ACC112 (cell line): ENCODE results near the gene CHMP1A.
"Not testable (repeated sequence)": the region's sequence is repeated elsewhere in the genome, so short reads cannot be mapped to it uniquely, and the experiment has no call there.

Experiments
- H2AFZ ChIP-seq: fragments of 200-600 bp; sonication (generic); one replicate; pipeline ENCODE4 v1.6.0; 2017; ENCODE audit warnings: antibody characterized with exemption, low read length; ENCODE audit not compliant: unreplicated experiment
- H3K27ac ChIP-seq: fragments of 200-600 bp; sonication (generic); 2 replicates; pipeline ENCODE4 v1.5.1; 2014; ENCODE audit warnings: low read depth, mild to moderate bottlenecking, antibody characterized with exemption, low read length, moderate library complexity
- H3K27me3 ChIP-seq: fragments of 200-600 bp; sonication (generic); 2 replicates; pipeline ENCODE4 v1.6.1; 2014; ENCODE audit warnings: mild to moderate bottlenecking, antibody characterized with exemption, low read length, moderate library complexity, mixed read lengths; ENCODE audit not compliant: insufficient read depth
- H3K36me3 ChIP-seq: fragments of 200-600 bp; sonication (generic); 2 replicates; pipeline ENCODE4 v1.6.1; 2016; ENCODE audit warnings: mild to moderate bottlenecking, antibody characterized with exemption, low read length, moderate library complexity, mixed read lengths; ENCODE audit not compliant: insufficient read depth
- H3K4me1 ChIP-seq: fragments of 200-600 bp; sonication (generic); one replicate; pipeline ENCODE4 v1.6.1; 2016; ENCODE audit warnings: low read length, mixed read lengths; ENCODE audit not compliant: insufficient read depth, unreplicated experiment, control insufficient read depth
- H3K4me3 ChIP-seq: fragments of 200-600 bp; sonication (generic); 2 replicates; pipeline ENCODE4 v1.5.1; 2014; ENCODE audit warnings: mild to moderate bottlenecking, low read depth, low read length
- H3K79me2 ChIP-seq: fragments of 200-600 bp; sonication (generic); one replicate; pipeline ENCODE4 v1.6.0; 2016; ENCODE audit warnings: low read length; ENCODE audit not compliant: control insufficient read depth, unreplicated experiment, insufficient read depth

CHMP1A gene

DNA sequence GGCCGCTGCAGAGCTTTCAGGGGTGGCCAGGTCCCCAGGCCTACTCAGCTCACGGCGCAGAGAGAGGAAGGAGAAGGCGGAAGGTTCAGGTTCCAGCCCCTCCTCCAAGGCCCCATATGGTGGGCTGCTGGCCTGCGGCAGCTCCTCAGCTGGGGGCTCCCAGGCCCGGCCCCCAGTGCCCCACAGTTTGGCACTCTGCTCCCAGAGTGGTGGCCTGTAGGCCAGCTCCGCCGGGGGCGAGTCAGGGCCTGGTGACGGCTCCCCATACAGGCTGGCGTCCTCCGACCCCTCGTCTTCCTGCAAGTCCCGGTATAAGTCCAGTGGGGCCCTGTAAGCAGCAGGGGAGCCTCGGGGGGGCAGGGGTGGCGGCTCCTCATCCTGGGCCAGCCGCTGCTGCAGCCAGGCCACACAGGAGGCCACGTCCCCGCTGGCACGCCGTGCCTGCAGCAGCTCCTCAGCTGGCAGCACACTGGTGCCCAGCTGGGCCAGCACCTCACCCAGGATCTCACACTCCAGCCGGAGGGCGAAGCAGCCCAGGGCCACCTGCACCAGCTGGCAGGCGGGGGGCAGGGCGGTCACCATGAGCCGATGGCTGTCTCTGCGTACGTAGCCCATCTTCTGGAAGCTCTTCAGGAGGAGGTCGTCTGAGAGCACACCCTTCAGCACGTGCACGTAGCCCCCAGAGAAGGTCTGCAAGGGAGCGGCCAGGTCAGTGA, 40.3 kb upstream of the CHMP1A start:
- Histone ChIP-seq H3K4me3 (no peak overlapping the region), H3K36me3 (0 out of 2 replicates have a peak, but pooled peaks cover 2% of the 10 kb centered on the region), H2AFZ (no peak overlapping the region), H3K79me2 (no peaks in the 10 kb centered on the region), H3K27me3 (no peaks in the 10 kb centered on the region), H3K4me1 (peaks cover 12% of the 10 kb centered on the region), H3K27ac (no peak overlapping the region)

GRCh38 chr16:89697161-89697615, 39.7 kb upstream of the CHMP1A start:
- Histone ChIP-seq H3K36me3 (0 out of 2 replicates have a peak, but pooled peaks cover 2% of the 10 kb centered on the region), H3K4me3 (no peak overlapping the region), H3K4me1 (peaks cover 12% of the 10 kb centered on the region), H3K79me2 (no peaks in the 10 kb centered on the region), H2AFZ (no peak overlapping the region), H3K27me3 (no peaks in the 10 kb centered on the region), H3K27ac (no peak overlapping the region)

DNA sequence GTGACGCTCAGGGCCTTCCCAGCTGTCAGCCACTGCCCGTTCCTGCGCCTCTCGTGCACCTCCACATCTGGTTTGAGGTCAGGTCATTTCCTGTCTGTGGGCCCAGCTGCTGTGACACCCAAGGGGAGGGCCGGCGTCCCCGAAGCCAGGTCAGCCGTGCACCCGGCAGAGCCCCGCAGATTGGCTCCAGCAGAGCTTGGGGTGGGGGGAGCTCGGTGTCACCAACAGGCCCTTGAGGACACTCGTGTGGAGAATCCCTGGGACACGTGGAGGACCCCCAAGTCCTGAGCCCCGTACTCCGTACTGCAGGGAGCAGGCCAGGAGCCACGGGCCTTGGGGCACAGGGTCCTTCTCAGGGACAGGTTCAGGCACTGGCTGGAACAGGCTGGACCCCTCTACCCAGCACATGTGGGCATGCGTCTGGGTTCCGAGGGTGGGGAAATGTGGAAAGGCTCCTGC, 39.2 kb upstream of the CHMP1A start:
- no peaks in the 10 kb centered on the region for H3K79me2 ChIP-seq
- peaks cover 12% of the 10 kb centered on the region for H3K4me1 ChIP-seq
- no peak overlapping the region for H3K27ac ChIP-seq
- H2AFZ ChIP-seq: no peak overlapping the region
- H3K36me3 ChIP-seq: 0 out of 2 replicates have a peak, but pooled peaks cover 2% of the 10 kb centered on the region
- no peaks in the 10 kb centered on the region for H3K27me3 ChIP-seq
- H3K4me3 ChIP-seq: no peak overlapping the region

GRCh38 chr16:89695875-89696669, 38.6 kb upstream of the CHMP1A start:
- Histone ChIP-seq H3K4me3 (no peak overlapping the region), H3K36me3 (peaks cover 6% of the 10 kb centered on the region; the same call in 1 of the 2 replicates), H3K27me3 (no peaks in the 10 kb centered on the region), H3K27ac (no peak overlapping the region), H2AFZ (no peak overlapping the region), H3K4me1 (peaks cover 12% of the 10 kb centered on the region), H3K79me2 (no peaks in the 10 kb centered on the region)

- Histone ChIP-seq H2AFZ (no peak overlapping the region), H3K36me3 (peaks cover 6% of the 10 kb centered on the region; the same call in 1 of the 2 replicates), H3K4me1 (peaks cover 6% of the 10 kb centered on the region), H3K27ac (no peak overlapping the region), H3K27me3 (no peaks in the 10 kb centered on the region), H3K79me2 (no peaks in the 10 kb centered on the region), H3K4me3 (no peak overlapping the region)
These were observed 37.8 kb upstream of the CHMP1A start for GRCh38 chr16:89695086-89695874.

GRCh38 chr16:89694784-89695085, 37.2 kb upstream of the CHMP1A start:
- not testable (repeated sequence) for H2AFZ ChIP-seq, H3K79me2 ChIP-seq, H3K27ac ChIP-seq, H3K36me3 ChIP-seq, H3K27me3 ChIP-seq, H3K4me1 ChIP-seq, H3K4me3 ChIP-seq

- Histone ChIP-seq H3K79me2 (peaks cover 3% of the 10 kb centered on the region), H3K36me3 (peaks cover 10% of the 10 kb centered on the region; the same call in 1 of the 2 replicates), H3K4me1 (no peaks in the 10 kb centered on the region)
These were observed 36.6 kb upstream of the CHMP1A start for GRCh38 chr16:89693931-89694783.

DNA sequence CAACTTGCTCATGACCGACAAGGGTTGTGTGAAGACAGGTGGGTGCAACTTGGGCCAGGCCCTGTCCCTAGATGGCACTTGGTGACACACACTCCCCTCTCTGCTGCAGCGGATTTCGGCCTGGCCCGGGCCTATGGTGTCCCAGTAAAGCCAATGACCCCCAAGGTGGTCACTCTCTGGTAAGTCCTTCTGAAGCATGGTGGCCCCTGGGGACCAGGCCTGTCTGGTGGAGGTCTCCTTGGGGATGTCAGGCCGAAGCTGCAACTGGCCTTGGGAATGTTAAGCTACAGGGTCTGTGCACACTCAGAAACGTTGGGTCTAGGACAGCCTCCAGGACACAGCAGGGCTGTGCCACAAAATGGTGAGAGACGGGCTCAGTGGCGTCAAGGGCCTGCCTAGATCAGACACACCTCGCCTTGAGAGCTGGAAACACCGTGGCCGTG, 35.8 kb upstream of the CHMP1A start:
- Histone ChIP-seq H3K27ac (no peak overlapping the region), H3K36me3 (peaks cover 11% of the 10 kb centered on the region; the same call in 1 of the 2 replicates), H3K4me1 (no peaks in the 10 kb centered on the region), H3K27me3 (no peaks in the 10 kb centered on the region), H2AFZ (no peak overlapping the region), H3K4me3 (no peak overlapping the region), H3K79me2 (peaks cover 11% of the 10 kb centered on the region)

More at GRCh38 chr16:89693931-89694783, 36.6 kb upstream of the CHMP1A start:
- Histone ChIP-seq H3K27me3 (no peaks in the 10 kb centered on the region), H2AFZ (no peak overlapping the region), H3K27ac (no peak overlapping the region), H3K4me3 (no peak overlapping the region)

DNA sequence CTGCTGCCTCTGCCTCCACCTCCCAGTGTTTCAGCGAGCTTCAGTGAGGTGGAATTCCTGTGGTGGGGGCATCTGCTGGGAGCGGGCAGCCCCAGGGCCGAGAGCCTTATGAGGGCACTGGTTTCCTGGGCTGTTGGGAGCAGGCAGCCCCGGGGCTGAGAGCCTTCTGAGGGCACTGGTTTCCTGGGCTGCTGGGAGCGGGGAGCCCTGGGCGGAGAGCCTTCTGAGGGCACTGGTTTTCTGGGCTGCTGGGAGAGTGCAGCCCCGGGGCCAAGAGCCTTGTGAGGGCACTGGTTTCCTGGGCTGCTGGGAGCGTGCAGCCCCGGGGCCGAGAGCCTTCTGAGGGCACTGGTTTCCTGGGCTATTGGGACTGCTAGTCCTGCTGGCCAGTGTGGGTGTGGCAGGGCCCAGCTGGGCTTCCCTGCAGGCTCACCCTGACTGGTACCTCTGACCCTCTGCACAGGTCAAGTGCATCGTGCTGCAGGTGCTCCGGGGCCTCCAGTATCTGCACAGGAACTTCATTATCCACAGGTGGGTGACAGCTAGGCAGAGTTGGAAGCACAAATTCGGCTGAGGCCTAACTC, 34.6 kb upstream of the CHMP1A start:
- no peak overlapping the region for H3K27ac ChIP-seq
- H3K79me2 ChIP-seq: peaks cover 20% of the 10 kb centered on the region
- H3K4me1 ChIP-seq: no peaks in the 10 kb centered on the region
- peaks cover 11% of the 10 kb centered on the region; the same call in 1 of the 2 replicates for H3K36me3 ChIP-seq
- no peak overlapping the region for H2AFZ ChIP-seq
- no peak overlapping the region for H3K4me3 ChIP-seq
- no peaks in the 10 kb centered on the region for H3K27me3 ChIP-seq
